ENCODE results near the gene INSYN1.
"Not testable (repeated sequence)": the region's sequence is repeated elsewhere in the genome, so short reads cannot be mapped to it uniquely, and the experiment has no call there.

Gene INSYN1

GRCh38 chr15:73709686-73710085 lies 43.5 kb downstream of the INSYN1 start:
- DNase-seq: no peak

GRCh38 chr15:73709241-73709640 lies 43.9 kb downstream of the INSYN1 start:
- no peak for DNase-seq

- DNase-seq: no peak
Observed at GRCh38 chr15:73708691-73709090, 44.5 kb downstream of the INSYN1 start.

- peak; percentile 45 for DNase-seq
Observed at GRCh38 chr15:73704869-73705645, 48.1 kb downstream of the INSYN1 start.

GRCh38 chr15:73704142-73704868 lies 48.8 kb downstream of the INSYN1 start:
- not testable (repeated sequence) for DNase-seq

GRCh38 chr15:73703601-73704000 lies 49.5 kb downstream of the INSYN1 start:
- DNase-seq: not testable (repeated sequence)

GRCh38 chr15:73702311-73703239 lies 50.6 kb downstream of the INSYN1 start:
- not testable (repeated sequence) for DNase-seq

- peak; percentile 79 for DNase-seq
Observed at GRCh38 chr15:73700041-73700842, 52.9 kb downstream of the INSYN1 start.

GRCh38 chr15:73699249-73700040 lies 53.7 kb downstream of the INSYN1 start:
- DNase-seq: no peak

- DNase-seq: peak; percentile 97
Observed at GRCh38 chr15:73697033-73697467, 56.1 kb downstream of the INSYN1 start.

- DNase-seq: no peak
Observed at GRCh38 chr15:73696641-73697001, 56.5 kb downstream of the INSYN1 start.

GRCh38 chr15:73695773-73696640 lies 57.1 kb downstream of the INSYN1 start:
- DNase-seq: no peak

- no peak for DNase-seq
Observed at GRCh38 chr15:73694419-73694818, 58.7 kb downstream of the INSYN1 start.

GRCh38 chr15:73691396-73691795 lies 61.8 kb downstream of the INSYN1 start:
- peak; percentile 62 for DNase-seq

- DNase-seq: no peak
Observed at GRCh38 chr15:73688455-73688854, 64.7 kb downstream of the INSYN1 start.

- DNase-seq: no peak
Observed at GRCh38 chr15:73687351-73687750, 65.8 kb downstream of the INSYN1 start.

GRCh38 chr15:73686781-73687256 lies 66.3 kb downstream of the INSYN1 start:
- peak; percentile 79 for DNase-seq

GRCh38 chr15:73685981-73686380 lies 67.2 kb downstream of the INSYN1 start:
- no peak for DNase-seq
